GM19397 (cell line): ENCODE measurements around the gene OR51B2.
"Not testable (repeated sequence)": the region's sequence is repeated elsewhere in the genome, so short reads cannot be mapped to it uniquely, and the experiment has no call there.

Experiments
- ATAC-seq: cut with Tn5 transposase; IDR thresholded peaks from one replicate; pipeline ENCODE4 v1.9.1; 2021; ENCODE audit warnings: mild to moderate bottlenecking, moderate library complexity; ENCODE audit not compliant: unreplicated experiment

The OR51B2 gene, protein sequence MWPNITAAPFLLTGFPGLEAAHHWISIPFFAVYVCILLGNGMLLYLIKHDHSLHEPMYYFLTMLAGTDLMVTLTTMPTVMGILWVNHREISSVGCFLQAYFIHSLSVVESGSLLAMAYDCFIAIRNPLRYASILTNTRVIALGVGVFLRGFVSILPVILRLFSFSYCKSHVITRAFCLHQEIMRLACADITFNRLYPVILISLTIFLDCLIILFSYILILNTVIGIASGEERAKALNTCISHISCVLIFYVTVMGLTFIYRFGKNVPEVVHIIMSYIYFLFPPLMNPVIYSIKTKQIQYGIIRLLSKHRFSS

DNA sequence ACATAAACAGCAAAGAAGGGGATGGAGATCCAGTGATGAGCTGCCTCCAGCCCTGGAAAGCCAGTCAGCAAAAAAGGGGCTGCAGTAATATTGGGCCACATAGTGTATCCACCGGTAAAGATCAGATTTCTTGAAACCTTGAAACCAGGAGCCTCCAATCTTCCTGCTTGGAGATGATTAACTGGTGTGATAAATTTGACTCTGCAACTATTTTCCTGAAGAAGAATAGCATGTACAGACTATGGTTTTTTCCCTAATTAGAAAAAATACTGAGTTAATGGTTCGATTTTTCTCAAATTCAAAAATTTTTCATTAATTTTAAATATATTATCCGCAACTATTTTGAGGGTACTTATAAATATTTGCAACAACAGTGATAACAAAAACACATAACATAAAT, at the start of gene OR51B2:
TSS of gene OR51B2 (minus strand) at position 101 of the 400 bp plus-strand sequence. CDS start at position 101, 0 bp downstream.
- ATAC-seq: no peak

DNA sequence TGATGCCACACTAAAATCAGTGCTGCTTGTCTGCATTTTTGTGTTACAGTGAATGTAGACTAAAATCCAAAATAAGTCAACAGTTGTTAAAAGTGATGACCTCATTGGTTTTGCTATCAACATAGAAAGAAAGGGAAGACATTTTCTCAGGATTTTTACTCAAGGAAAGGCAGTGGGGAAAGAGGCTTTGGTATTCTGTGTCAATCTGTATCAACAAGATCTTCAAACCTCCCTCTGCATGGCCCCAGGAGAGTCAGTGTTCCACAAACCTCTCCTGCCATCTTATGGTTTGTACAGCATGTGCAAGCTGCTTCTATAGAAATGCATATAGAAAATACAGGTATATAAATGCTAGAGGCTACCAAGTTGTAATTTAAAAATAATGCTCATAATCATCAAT, 45.7 kb upstream of the OR51B2 start:
- ATAC-seq: peak; percentile 54

DNA sequence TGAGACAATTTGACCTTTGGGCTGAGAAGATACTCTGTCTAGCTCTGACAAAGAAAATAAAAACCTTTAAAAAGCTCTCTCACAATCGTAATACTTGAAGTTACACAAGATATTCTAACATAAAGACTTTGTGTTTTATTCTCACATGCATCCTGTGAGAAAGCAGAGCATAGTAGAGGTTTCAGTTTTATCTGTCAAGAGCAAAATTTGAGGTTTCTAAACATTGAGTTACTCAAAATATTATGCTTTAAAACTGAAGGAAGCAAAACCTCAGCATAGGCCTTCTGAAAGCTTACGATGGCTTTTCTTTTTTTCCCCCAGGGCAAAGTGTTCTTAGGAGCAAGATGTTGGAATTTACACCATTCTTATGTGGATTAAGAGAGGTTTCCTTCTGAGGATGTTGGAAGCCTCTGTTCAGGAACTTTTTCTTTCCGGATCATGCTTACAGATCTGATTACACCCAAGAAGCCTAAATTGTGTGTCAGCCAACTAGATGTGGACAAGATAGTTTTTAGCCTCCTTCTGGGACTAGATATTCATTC, 44.5 kb upstream of the OR51B2 start:
- ATAC-seq: no peak

DNA sequence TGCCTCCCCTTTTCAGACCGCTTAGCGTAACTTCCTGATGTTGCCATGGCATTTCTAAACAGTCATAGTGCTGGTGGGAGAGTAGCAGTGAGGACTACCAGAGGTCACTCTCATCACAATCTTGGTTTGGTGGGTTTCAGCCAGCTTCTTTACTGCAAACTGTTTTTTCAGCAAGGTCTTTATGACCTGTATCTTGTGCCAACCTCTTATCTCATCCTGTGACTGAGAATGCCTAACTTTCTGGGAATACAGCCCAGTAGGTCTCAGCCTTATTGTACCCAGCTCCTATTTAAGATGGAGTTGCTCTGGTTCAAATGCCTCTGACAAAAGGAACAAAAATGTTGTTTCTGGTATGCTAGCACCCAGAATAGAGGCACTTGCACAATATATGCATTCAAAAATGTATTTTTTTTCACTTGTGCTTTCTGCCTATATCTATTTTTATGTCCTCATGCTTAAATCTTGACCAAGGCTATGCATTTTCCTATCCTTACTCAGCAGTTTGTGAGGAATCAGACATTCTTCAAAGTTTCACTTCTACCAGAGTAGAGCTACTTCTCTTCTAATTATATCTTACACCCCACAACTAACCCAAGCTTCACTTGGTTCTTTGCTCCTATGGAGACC, 43.5 kb upstream of the OR51B2 start:
- ATAC-seq: no peak

DNA sequence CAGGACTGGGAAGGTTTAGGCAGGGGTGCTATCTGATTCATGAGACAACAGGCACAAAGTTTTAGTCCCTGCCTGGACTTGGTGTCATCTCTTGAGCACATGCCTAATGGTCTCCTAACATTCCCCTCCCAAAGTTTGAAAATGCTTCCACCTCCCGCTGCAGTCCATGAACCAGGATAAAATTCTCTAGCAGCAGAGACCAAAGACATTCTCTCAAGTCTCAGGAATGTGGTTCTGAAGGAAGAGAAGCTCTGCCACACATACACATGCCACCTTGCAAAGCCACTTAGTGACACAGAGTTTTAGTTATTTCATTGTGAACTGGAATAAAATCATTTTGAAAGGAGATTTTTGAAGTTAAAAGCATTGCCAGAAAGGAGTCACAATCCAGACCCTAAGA, 42.8 kb upstream of the OR51B2 start:
- no peak for ATAC-seq

DNA sequence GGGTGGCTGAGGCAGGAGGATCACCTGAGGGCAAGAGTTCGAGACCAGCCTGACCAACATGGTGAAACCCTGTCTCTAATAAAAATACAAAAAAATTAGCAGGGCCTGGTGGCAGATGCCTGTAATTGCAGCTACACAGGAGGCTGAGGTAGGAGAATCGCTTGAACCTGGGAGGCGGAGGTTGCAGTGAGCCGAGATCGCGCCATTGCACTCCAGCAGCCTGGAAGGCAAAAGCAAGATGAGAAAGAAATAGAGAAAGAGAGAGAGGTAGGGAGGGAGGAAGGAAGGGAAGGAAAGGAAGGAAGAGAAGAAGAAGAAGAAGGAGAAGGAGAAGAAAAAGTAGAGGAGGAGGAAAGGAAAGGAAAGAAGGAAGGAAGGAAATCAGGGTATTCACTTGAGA, 42.3 kb upstream of the OR51B2 start:
- ATAC-seq: not testable (repeated sequence)

DNA sequence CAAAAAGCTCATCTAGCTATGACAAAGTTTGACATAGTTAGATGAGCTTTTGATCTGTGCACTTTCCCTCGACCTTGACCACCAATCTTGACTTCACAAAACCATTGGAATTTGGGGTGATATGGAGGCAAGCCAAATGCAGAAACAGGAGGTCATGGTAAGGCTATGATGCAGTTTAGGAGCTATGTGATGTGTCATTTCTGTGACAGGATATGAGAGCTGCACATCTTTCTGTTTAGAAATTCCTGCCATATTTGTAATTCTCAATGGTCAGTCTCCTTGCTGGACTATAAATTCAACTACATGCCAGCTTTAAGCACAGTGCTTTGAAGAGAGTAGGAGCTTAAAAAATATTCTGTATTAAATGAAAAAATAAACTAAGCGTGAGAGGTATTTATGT, 40.1 kb upstream of the OR51B2 start:
- no peak for ATAC-seq

DNA sequence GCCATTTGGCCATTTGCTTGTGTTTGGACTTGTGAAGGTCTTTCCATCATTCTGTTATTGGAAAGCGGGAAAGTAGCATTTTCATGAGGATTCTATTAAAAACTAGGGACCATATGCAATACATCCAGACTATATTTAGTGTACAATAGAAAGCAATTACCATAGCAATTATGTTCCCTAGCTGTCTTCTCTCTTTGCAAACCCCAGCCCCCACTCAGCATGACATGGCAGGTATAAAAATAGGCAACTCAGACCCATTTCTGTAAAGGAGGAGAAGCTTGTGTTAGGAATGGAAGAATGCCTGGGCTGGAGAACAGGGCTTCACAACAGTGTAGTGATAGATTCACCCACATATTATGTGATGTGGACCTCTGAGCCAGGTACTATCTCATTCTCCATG, 39.6 kb upstream of the OR51B2 start:
- no peak for ATAC-seq

DNA sequence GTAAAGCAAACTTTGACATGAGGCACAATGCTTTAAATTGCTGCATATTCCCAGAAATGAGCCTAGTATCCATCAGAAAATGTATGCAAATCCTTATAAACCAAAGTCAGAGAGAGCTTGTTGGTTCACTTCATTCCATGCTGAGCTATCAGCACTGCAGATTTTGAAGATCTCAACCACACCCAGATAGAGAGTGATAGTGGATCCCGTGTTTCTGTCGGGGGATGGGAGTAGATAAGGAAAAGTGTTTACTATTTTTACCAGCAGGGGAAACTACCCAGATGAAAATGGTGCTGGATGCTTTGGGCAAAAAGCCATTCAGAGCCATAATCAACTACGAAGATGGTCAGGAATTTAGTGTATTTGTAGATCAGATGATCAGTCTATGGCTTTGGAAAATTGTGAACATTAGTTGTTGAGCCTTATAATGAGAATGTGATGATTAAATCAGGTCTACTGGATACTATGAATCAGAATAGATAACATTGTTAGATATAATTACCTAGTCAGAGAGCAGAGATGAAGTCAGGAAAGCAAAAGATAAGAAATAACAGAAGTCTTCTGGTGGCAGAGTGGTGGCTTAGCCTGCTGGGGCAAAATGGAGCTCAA, 38.0 kb upstream of the OR51B2 start:
- ATAC-seq: no peak

DNA sequence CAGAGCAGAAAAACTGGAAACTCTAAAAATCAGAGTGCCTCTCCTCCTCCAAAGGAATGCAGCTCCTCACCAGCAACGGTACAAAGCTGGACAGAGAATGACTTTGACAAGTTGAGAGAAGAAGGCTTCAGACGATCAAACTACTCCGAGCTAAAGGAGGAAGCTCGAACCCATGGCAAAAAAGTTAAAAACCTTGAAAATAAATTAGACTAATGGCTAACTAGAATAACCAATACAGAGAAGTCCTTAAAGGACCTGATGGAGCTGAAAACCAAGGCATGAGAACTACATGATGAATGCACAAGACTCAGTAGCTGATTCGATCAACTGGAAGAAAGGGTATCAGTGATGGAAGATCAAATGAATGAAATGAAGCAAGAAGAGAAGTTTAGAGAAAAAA, 31.9 kb upstream of the OR51B2 start:
- not testable (repeated sequence) for ATAC-seq

DNA sequence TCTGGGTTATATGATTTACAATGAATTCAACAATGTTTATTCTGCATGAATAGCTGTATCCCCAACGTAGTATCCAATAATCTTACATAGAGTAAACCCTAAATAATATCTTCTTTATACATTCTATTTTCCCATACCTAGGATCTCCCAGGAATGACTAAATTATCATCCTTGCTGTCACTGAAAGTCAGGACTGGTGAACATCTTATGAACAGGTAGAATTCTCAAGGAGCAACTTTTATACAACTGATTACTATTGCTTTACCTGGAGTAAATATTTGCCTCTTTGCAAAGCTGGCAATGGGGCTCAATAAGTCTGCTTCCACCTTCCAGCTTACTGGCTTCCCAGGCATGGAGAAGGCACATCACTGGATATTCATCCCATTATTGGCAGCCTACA, 27.1 kb upstream of the OR51B2 start, which contains the start of gene OR51B6:
TSS of gene OR51B6 (plus strand) at position 301 of the 400 bp plus-strand sequence. CDS start at position 301, 0 bp downstream.
- ATAC-seq: no peak

DNA sequence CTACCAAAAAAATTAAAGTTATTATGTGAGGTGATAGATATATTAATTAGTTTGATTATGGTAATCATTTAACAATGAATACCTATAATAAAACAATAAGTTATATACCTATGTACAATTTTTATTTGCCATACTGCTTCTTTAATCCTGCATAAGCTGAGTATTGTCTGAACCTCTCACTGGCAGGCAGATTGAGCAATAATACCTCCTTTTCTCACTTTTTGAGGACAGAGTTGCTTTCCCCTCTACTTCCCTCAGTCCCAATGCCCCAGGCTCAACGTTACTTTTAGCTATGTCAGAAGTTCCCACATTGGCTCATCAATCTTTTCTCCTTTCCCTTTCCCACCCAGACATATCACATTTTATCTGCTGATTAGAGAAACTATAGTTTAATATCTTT, 25.5 kb upstream of the OR51B2 start:
- ATAC-seq: no peak

DNA sequence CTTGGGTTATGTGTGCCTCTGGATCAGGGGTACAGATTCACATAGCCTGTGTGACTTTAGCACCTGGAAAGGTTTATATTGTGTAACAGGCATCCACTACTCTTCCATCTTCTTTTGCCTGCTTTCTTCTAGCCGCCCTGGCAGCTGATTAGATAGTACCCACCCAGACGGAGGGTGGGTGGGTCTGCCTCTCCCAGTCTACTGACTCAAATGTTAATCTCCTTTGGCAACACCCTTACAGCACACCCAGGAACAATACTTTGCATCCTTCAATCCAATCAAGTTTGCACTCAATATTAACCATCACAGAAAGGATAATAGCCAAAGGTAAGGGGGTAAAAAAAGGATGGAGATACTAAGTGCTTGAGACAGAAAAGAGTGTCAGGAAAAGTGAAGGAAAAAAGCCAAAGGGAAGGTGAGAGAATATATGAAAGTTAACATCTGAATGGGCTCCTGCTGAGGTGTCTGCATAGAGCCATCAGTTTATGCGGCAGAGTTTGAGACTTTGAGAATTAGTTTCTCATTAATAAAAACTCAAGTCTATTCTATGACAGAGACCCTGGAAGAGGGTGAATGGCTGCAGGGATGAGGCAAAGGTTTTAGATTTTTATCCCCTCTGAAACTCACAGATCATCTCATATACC, 24.6 kb upstream of the OR51B2 start:
- ATAC-seq: no peak

DNA sequence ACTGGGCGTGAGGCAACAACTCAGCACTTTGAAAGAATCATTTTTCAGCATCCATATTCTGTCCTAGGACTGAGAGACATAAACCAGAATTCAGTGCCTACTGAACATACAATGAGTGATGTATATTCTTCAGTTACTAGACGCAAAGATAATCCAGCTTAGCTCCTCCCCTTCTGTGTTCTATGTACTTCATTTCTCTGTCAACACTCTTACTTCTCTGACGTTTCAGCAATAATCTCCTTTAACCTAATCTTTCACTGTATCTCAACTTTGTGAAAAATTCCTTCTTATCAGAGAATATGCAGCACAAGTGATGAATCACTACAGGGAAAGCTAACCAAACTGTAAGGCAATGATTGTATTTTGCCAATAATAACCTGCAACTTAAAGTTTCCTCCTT, 21.7 kb upstream of the OR51B2 start:
- ATAC-seq: no peak

DNA sequence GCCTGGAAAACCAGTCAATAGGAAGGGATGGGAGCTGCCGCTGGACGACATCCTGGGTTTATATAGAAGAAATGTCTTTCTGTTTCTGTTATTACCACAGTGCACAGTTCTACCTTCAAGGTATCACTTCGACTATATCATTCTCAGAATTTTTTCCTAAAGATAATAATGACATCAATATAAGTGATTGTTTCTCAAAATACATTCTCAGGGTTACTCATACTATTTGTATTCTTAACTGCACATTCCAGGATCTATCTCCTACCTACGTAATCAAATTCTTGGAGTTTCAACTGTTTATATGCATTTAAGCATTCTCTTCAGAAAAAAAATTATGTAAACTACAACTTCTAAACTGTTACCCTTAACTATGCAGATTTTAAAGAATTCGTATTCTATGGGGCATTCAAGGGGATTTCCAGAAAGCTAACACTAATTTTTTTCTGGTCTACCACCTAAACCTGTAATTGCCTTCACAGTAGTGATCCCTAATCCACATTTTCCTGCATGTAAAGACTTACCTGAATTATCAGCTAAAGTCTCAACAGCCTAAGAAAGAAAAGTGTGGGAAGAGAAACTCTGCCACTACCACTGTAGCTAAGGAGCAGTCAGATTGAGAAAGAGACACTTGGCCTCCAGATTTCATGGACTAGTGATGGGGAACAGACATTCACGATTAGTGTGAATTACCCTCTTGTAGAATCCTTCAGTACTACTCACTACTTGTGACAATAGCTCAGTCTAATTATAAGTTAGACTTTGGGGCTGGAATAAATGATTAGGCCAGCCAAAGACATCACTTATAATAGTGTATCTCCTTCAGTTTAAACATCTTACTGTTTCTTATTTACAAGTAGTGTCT, 19.6 kb upstream of the OR51B2 start, which contains the start of gene OR51B5:
TSS of gene OR51B5 (minus strand) at position 51 of the 862 bp plus-strand sequence. CDS start at position 51, 0 bp downstream.
- no peak for ATAC-seq

DNA sequence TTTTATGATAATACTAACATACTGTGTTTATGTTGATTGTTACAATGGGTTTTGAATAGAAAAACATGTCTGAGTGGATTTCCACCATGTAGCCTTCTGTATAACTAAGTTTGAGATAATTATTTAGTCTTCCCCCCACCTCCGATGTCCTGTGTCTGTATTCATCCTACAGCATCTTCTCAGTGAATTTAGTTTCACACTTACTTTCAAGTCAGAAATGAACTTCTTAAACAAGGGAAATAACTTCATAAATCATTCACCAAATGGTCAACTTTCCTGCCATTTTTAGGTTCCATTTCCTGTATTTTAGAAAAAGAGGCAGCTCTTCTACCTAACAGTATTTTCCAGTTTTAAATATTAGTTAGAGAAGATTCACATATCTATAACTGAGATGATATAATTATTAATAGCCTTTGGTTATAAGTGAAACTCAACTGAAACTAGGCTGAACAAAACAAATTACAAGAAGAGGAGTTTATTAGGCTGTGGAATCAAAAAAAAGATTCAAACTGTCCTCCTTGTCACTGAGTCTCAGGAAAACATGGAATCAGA, 15.8 kb upstream of the OR51B2 start:
- ATAC-seq: peak; percentile 63

DNA sequence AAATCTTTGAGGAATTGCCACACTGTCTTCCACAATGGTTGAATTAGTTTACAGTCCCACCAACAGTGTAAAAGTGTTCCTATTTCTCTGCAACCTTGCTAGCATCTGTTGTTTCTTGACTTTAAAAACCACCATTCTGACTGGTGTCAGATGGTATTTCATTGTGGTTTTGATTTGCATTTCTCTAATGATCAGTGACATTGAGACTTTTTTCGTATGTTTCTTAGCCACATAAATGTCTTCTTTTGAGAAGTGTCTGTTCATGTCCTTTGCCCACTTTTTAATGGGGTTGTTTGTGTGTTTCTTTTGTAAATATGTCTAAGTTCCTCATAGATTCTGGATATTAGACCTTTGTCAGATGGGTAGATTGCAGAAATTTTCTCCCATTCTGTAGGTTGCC, 13.2 kb upstream of the OR51B2 start:
- not testable (repeated sequence) for ATAC-seq

DNA sequence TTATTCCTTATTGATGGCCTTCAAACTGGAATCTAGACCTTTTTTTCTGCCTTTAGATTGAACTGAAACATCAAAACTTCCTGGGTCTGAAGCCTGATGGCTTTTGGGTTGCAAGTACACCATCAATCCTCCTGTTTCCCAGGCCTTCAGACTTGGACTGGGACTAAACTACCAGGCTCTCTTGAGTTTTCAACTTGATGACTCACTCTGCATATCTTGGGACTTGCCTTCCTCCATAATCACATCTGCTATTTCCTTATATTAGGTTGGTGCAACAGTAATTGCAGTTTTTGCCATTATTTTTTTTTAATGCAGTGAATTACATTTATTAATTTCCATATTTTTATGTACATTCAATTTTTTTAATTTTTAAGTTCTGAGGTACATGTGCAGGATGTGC, 12.2 kb upstream of the OR51B2 start:
- ATAC-seq: no peak

DNA sequence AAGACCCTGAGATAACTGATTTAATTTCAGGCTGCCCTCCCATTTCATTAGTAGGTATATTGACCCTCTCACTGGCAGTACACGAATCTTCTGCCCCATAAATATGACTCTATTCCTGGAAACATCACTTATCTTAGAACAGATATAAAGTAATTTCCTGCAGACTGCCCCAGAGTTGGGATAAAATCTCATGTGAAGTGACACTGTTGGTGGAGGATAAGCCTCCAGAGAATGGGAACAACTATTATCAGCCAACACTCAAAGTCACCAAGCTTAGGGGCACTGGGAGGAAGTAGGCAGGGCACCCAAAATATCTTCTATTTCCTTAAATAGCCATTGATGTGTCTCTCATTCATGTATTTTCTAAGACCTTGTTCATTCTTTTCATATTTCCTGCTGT, 11.1 kb upstream of the OR51B2 start:
- no peak for ATAC-seq

DNA sequence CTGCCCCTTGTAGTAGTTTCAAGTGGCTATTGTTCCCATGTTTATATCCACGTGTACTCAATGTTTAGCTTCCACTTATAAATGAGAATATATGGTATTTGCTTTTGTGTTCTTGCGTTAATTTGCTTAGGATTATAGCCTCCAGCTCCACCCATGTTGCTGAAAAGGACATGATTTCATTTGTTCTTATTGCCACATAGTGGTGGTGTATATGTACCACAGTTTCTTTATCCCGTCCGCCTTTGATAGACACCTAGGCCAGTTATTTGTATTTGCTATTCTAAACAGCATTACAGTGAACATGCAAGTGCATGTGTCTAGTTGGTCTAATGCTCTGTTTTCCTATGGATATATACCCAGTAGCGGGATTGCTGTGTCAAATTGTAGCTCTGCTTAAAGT, 6.8 kb downstream of the OR51B2 start:
- no peak for ATAC-seq
